Activated naive CD4-positive, alpha-beta T cell treated with anti-CD3 and anti-CD28 coated beads for 36 hours (primary cell): Measurements from ENCODE around the gene VRTN. TPM values are rescaled to one million over a fixed set of nuclear protein-coding genes. Genes with fewer than 3 reads are reported as not detected.

Experiments used
- CTCF ChIA-PET: fragments of 350-600 bp; sonication (Branson Sonifier 250); formaldehyde crosslinking; loops from one replicate; lab custom pipeline; 2021; ENCODE audit warnings: antibody characterized with exemption; lab: Charles Lee
- DNase-seq: peaks from one replicate; pipeline ENCODE4 v3.0.0-alpha.2; 2020
- H3K27ac Mint-ChIP-seq: one replicate; pipeline ENCODE4 v1.8.0; 2021; ENCODE audit warnings: mild to moderate bottlenecking, mixed read lengths
- H3K27me3 Mint-ChIP-seq: one replicate; pipeline ENCODE4 v1.8.0; 2021; ENCODE audit warnings: low read depth, mixed read lengths
- H3K36me3 Mint-ChIP-seq: one replicate; pipeline ENCODE4 v1.8.0; 2021; ENCODE audit warnings: low read depth, mixed read lengths
- H3K4me1 Mint-ChIP-seq: one replicate; pipeline ENCODE4 v1.8.0; 2021; ENCODE audit warnings: low read depth, mixed read lengths
- H3K4me3 Mint-ChIP-seq: one replicate; pipeline ENCODE4 v1.8.0; 2021; ENCODE audit warnings: mild to moderate bottlenecking, moderate library complexity, mixed read lengths
- H3K9me3 Mint-ChIP-seq: one replicate; pipeline ENCODE4 v1.8.0; 2021; ENCODE audit warnings: mixed read lengths
- intact Hi-C: fragments of 100-400 bp; cut with micrococcal nuclease; formaldehyde crosslinking; loops from one replicate; pipeline ENCODE4 v1.15.1; 2023
- total RNA-seq, 2 experiments: library from RNA; stranded (reverse); gene quantifications; one replicate each; pipeline ENCODE4 v1.2.3, GENCODE V29; 2021

The VRTN gene
- total RNA-seq, 2 experiments from 2014 or later: not detected

- no peak overlapping the region for H3K4me3 Mint-ChIP-seq
- no peaks in the 10 kb centered on the region for H3K27me3 Mint-ChIP-seq
- H3K4me1 Mint-ChIP-seq: peaks cover 16% of the 10 kb centered on the region
- H3K36me3 Mint-ChIP-seq: no peaks in the 10 kb centered on the region
- H3K27ac Mint-ChIP-seq: no peak overlapping the region
- no peak for DNase-seq
- intact Hi-C loops: no loop called here
- CTCF ChIA-PET: interaction anchor here (1.1 kb wide), 1 partner anchor 88 kb away, joined by 3 read pairs; no protein-coding TSS in a partner anchor
- H3K9me3 Mint-ChIP-seq: no peaks in the 10 kb centered on the region
Observed at GRCh38 chr14:74402401-74403251, 54.4 kb downstream of the VRTN start.

GRCh38 chr14:74403619-74404417, 55.5 kb downstream of the VRTN start:
- no peaks in the 10 kb centered on the region for H3K9me3 Mint-ChIP-seq
- H3K27me3 Mint-ChIP-seq: no peaks in the 10 kb centered on the region
- H3K4me3 Mint-ChIP-seq: no peak overlapping the region
- peaks cover 16% of the 10 kb centered on the region for H3K4me1 Mint-ChIP-seq
- CTCF ChIA-PET: interaction anchor here (1.1 kb wide), 1 partner anchor 147 kb away, joined by 3 read pairs; no protein-coding TSS in a partner anchor
- intact Hi-C loops: no loop called here
- no peaks in the 10 kb centered on the region for H3K36me3 Mint-ChIP-seq
- no peak for DNase-seq
- H3K27ac Mint-ChIP-seq: no peak overlapping the region

- Mint-ChIP-seq H3K4me3 (no peak overlapping the region), H3K36me3 (no peaks in the 10 kb centered on the region), H3K27ac (no peak overlapping the region), H3K27me3 (no peaks in the 10 kb centered on the region), H3K4me1 (peaks cover 16% of the 10 kb centered on the region), H3K9me3 (no peaks in the 10 kb centered on the region)
- no peak for DNase-seq
- intact Hi-C loops: no loop called here
- CTCF ChIA-PET: interaction anchor here (1.1 kb wide), 1 partner anchor 146 kb away, joined by 3 read pairs; no protein-coding TSS in a partner anchor
Observed at GRCh38 chr14:74404435-74404834, 56.2 kb downstream of the VRTN start.

- DNase-seq: no peak
- Mint-ChIP-seq H3K27ac (no peak overlapping the region), H3K27me3 (no peaks in the 10 kb centered on the region), H3K4me1 (peaks cover 14% of the 10 kb centered on the region), H3K9me3 (no peaks in the 10 kb centered on the region), H3K36me3 (no peaks in the 10 kb centered on the region), H3K4me3 (no peak overlapping the region)
- CTCF ChIA-PET: no interaction called here
- intact Hi-C loops: no loop called here
Observed at GRCh38 chr14:74405663-74406062, 57.4 kb downstream of the VRTN start.

GRCh38 chr14:74407021-74407800, 58.9 kb downstream of the VRTN start:
- H3K27me3 Mint-ChIP-seq: no peaks in the 10 kb centered on the region

GRCh38 chr14:74407801-74408154, 59.5 kb downstream of the VRTN start:
- H3K36me3 Mint-ChIP-seq: no peaks in the 10 kb centered on the region
- no peak for DNase-seq
- H3K27me3 Mint-ChIP-seq: no peaks in the 10 kb centered on the region
- H3K9me3 Mint-ChIP-seq: no peaks in the 10 kb centered on the region
- CTCF ChIA-PET: no interaction called here
- intact Hi-C loops: no loop called here
- no peak overlapping the region for H3K27ac Mint-ChIP-seq
- H3K4me1 Mint-ChIP-seq: peaks cover 1% of the 10 kb centered on the region
- no peak overlapping the region for H3K4me3 Mint-ChIP-seq

More at GRCh38 chr14:74407021-74407800, 58.9 kb downstream of the VRTN start:
- Mint-ChIP-seq H3K36me3 (no peaks in the 10 kb centered on the region), H3K4me3 (no peak overlapping the region), H3K27ac (no peak overlapping the region), H3K4me1 (peaks cover 2% of the 10 kb centered on the region), H3K9me3 (no peaks in the 10 kb centered on the region)
- DNase-seq: no peak
- intact Hi-C loops: no loop called here
- CTCF ChIA-PET: interaction anchor here (1.1 kb wide), 1 partner anchor 7 kb away, joined by 3 read pairs; no protein-coding TSS in a partner anchor

GRCh38 chr14:74408870-74409269, 60.6 kb downstream of the VRTN start:
- CTCF ChIA-PET: interaction anchor here (0.6 kb wide), 1 partner anchor 14 kb away, joined by 3 read pairs; no protein-coding TSS in a partner anchor
- H3K9me3 Mint-ChIP-seq: no peaks in the 10 kb centered on the region
- no peaks in the 10 kb centered on the region for H3K4me1 Mint-ChIP-seq
- no peak for DNase-seq
- no peak overlapping the region for H3K27ac Mint-ChIP-seq
- H3K4me3 Mint-ChIP-seq: no peak overlapping the region
- H3K27me3 Mint-ChIP-seq: peaks cover 3% of the 10 kb centered on the region
- intact Hi-C loops: no loop called here
- no peaks in the 10 kb centered on the region for H3K36me3 Mint-ChIP-seq

GRCh38 chr14:74409441-74409840, 61.2 kb downstream of the VRTN start:
- DNase-seq: no peak
- intact Hi-C loops: no loop called here
- H3K9me3 Mint-ChIP-seq: no peaks in the 10 kb centered on the region
- no peak overlapping the region for H3K27ac Mint-ChIP-seq
- H3K36me3 Mint-ChIP-seq: no peaks in the 10 kb centered on the region
- CTCF ChIA-PET: no interaction called here
- no peak overlapping the region for H3K4me3 Mint-ChIP-seq
- H3K27me3 Mint-ChIP-seq: peaks cover 5% of the 10 kb centered on the region
- H3K4me1 Mint-ChIP-seq: no peaks in the 10 kb centered on the region

Other genes with a start within 250 kb of the VRTN start
- not detected for gene VSX2, start 109.0 kb upstream of the VRTN start, total RNA-seq
- gene ABCD4, start 45.5 kb upstream of the VRTN start, total RNA-seq: 10 to 100 TPM; 41.4 to 43.9 TPM
- gene SYNDIG1L, start 77.7 kb downstream of the VRTN start, total RNA-seq: not detected
- 10 to 100 TPM; 36.3 to 38.0 TPM for gene NPC2, start 144.8 kb downstream of the VRTN start, total RNA-seq
- gene ISCA2, start 145.3 kb downstream of the VRTN start, total RNA-seq: 10 to 100 TPM; 27.7 to 30.9 TPM